Endodermal cell (in vitro differentiated cells): Measurements from ENCODE around the gene WLS. TPM values are rescaled to one million over a fixed set of nuclear protein-coding genes. Genes with fewer than 3 reads are reported as not detected.

Experiments used
- DNase-seq: peaks from one replicate; pipeline ENCODE4 v3.0.0-alpha.2; 2017
- H3K27ac ChIP-seq: 2 replicates; pipeline ENCODE4 v1.5.1; 2013; ENCODE audit warnings: mild to moderate bottlenecking, low read depth, low read length, moderate library complexity
- H3K27me3 ChIP-seq: 2 replicates; pipeline ENCODE4 v1.6.1; 2013; ENCODE audit warnings: mild to moderate bottlenecking, low read length, moderate library complexity; ENCODE audit not compliant: insufficient read depth, control insufficient read depth, poor library complexity, severe bottlenecking
- H3K36me3 ChIP-seq: 2 replicates; pipeline ENCODE4 v1.7.0; 2013; ENCODE audit warnings: mild to moderate bottlenecking, low read length, moderate library complexity; ENCODE audit not compliant: control insufficient read depth, insufficient read depth
- H3K4me1 ChIP-seq: one replicate; pipeline ENCODE4 v1.7.0; 2013; ENCODE audit warnings: low read length; ENCODE audit not compliant: control insufficient read depth, insufficient read depth
- H3K4me3 ChIP-seq: 2 replicates; pipeline ENCODE4 v1.5.1; 2013; ENCODE audit warnings: mild to moderate bottlenecking, low read length, moderate library complexity
- H3K9ac ChIP-seq: 2 replicates; pipeline ENCODE4 v1.6.1; 2013; ENCODE audit warnings: mild to moderate bottlenecking, low read length, moderate library complexity; ENCODE audit not compliant: poor library complexity, severe bottlenecking; ENCODE audit errors: extremely low read depth
- H3K9me3 ChIP-seq: 2 replicates; pipeline ENCODE4 v1.6.1; 2013; ENCODE audit warnings: mild to moderate bottlenecking, low read length, moderate library complexity; ENCODE audit not compliant: control insufficient read depth
- H3K27ac Mint-ChIP-seq: 2 replicates; pipeline ENCODE4 v1.8.0; 2020; ENCODE audit warnings: mixed read lengths
- H3K27me3 Mint-ChIP-seq: 2 replicates; pipeline ENCODE4 v1.8.0; 2021; ENCODE audit warnings: mild to moderate bottlenecking, mixed read lengths; ENCODE audit not compliant: insufficient read depth
- H3K36me3 Mint-ChIP-seq: 2 replicates; pipeline ENCODE4 v1.8.0; 2020; ENCODE audit warnings: low read depth, mixed read lengths
- H3K4me1 Mint-ChIP-seq: 2 replicates; pipeline ENCODE4 v1.8.0; 2020; ENCODE audit warnings: mixed read lengths
- H3K4me3 Mint-ChIP-seq: 2 replicates; pipeline ENCODE4 v1.8.0; 2020; ENCODE audit warnings: mild to moderate bottlenecking, moderate library complexity, mixed read lengths
- H3K9me3 Mint-ChIP-seq: 2 replicates; pipeline ENCODE4 v1.8.0; 2020; ENCODE audit warnings: mild to moderate bottlenecking, mixed read lengths
- CTCF ChIP-seq: fragments of 200-600 bp; sonication (generic); conservative IDR thresholded peaks from 2 replicates; pipeline ENCODE4 v1.5.0; 2021; ENCODE audit warnings: antibody characterized with exemption, mild to moderate bottlenecking
- WGBS, 2 experiments: methylation state at CpG; one replicate each; pipeline versions ENCODE4 v1.1.5 to v1.1.7; 2013; ENCODE audit warnings: missing lambda C conversion rate in 2 of 2, mixed read lengths in 1 of 2; ENCODE audit not compliant: insufficient coverage in 1 of 2, insufficient read length in 1 of 2; 5-methylcytosine and 5-hydroxymethylcytosine counted together
- total RNA-seq, 2 donors: library from RNA; stranded (reverse); fragmentation: NEBNext Ultra II Directional in 1 of 2; extraction: Animal tissue kit (Norgen Biotek cat#: 25700) in 1 of 2; gene quantifications; 2 replicates in 1 of 2; 3 replicates in 1 of 2; pipeline ENCODE4 v1.2.1, GENCODE V29; 2021

WLS gene
- total RNA-seq, 2 donors from 2014 or later = 90.8 to 115 TPM

GRCh38 chr1:68143633-68144032 is 88.7 kb downstream of the WLS start:
- no peak overlapping the region for H3K27ac Mint-ChIP-seq
- no peak for TF ChIP-seq CTCF
- no peaks in the 10 kb centered on the region for H3K9me3 Mint-ChIP-seq
- 100% methylated on average over 1 of the region's 2 CpGs; no CpG with 5 or more reads in 1 of the 2 experiments for WGBS, 2 experiments
- H3K9me3 ChIP-seq = no peaks in the 10 kb centered on the region
- H3K27me3 ChIP-seq = no peaks in the 10 kb centered on the region
- H3K4me3 Mint-ChIP-seq = no peak overlapping the region
- no peak overlapping the region for H3K9ac ChIP-seq
- H3K4me1 ChIP-seq = peaks cover 23% of the 10 kb centered on the region
- peaks cover 77% of the 10 kb centered on the region for H3K36me3 ChIP-seq
- H3K36me3 Mint-ChIP-seq = peaks cover 22% of the 10 kb centered on the region
- no peak overlapping the region for H3K4me3 ChIP-seq
- H3K4me1 Mint-ChIP-seq = peaks cover 45% of the 10 kb centered on the region
- H3K27ac ChIP-seq = no peak overlapping the region
- peaks cover 4% of the 10 kb centered on the region for H3K27me3 Mint-ChIP-seq
- DNase-seq = no peak

GRCh38 chr1:68142461-68142860 is 89.9 kb downstream of the WLS start:
- DNase-seq = peak; percentile 14
- Mint-ChIP-seq H3K27ac (no peak overlapping the region), H3K9me3 (no peaks in the 10 kb centered on the region), H3K4me3 (no peak overlapping the region), H3K27me3 (peaks cover 4% of the 10 kb centered on the region), H3K36me3 (peaks cover 19% of the 10 kb centered on the region), H3K4me1 (peaks cover 44% of the 10 kb centered on the region)
- no peaks in the 10 kb centered on the region for H3K9me3 ChIP-seq
- no peaks in the 10 kb centered on the region for H3K27me3 ChIP-seq
- 78 to 81% methylated on average over 2 to 3 of the region's 3 CpGs for WGBS, 2 experiments
- peaks cover 22% of the 10 kb centered on the region for H3K4me1 ChIP-seq
- H3K36me3 ChIP-seq = peaks cover 77% of the 10 kb centered on the region
- no peak for TF ChIP-seq CTCF
- H3K9ac ChIP-seq = no peak overlapping the region
- peak overlapping the region; percentile 98 for H3K27ac ChIP-seq
- no peak overlapping the region for H3K4me3 ChIP-seq

- peaks cover 21% of the 10 kb centered on the region for H3K4me1 ChIP-seq
- no peaks in the 10 kb centered on the region for H3K9me3 ChIP-seq
- no peak for TF ChIP-seq CTCF
- H3K36me3 Mint-ChIP-seq = peaks cover 21% of the 10 kb centered on the region
- no peak overlapping the region for H3K9ac ChIP-seq
- no peak overlapping the region for H3K27ac Mint-ChIP-seq
- WGBS, 2 experiments = 80 to 85% methylated on average over 5 of the region's 5 CpGs
- peak; percentile 39 for DNase-seq
- H3K4me1 Mint-ChIP-seq = peaks cover 45% of the 10 kb centered on the region
- peak overlapping the region; percentile 98 for H3K27ac ChIP-seq
- no peaks in the 10 kb centered on the region for H3K9me3 Mint-ChIP-seq
- no peak overlapping the region for H3K4me3 ChIP-seq
- no peak overlapping the region for H3K4me3 Mint-ChIP-seq
- H3K36me3 ChIP-seq = peaks cover 77% of the 10 kb centered on the region
- peaks cover 4% of the 10 kb centered on the region for H3K27me3 Mint-ChIP-seq
- no peaks in the 10 kb centered on the region for H3K27me3 ChIP-seq
These were observed 90.3 kb downstream of the WLS start for GRCh38 chr1:68142036-68142435.
